ENCODE measurements around the gene C1orf105.
"Not testable (repeated sequence)": the region's sequence is repeated elsewhere in the genome, so short reads cannot be mapped to it uniquely, and the experiment has no call there.

Gene C1orf105

DNA sequence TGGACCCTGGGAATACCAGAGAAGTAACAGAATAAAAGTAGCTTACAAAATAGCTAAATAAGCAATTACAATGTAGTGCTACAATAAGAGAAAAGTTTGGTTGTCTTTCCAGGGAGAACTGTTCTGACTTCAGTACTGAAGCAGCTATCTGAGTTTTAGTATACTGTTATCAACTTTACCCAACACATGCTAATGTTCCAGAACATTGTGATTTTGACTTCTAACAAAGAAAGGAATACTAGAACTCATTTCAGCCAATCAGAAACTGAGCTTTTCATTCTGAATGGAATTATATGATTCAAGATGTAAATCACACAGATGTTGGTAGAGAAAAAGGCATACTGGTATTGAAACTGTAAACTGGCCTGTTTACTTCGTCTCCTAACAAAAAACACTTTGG, at the start of gene C1orf105:
TSS of gene C1orf105 (plus strand) at position 301 of the 400 bp plus-strand sequence. CDS start 201 bp downstream, outside the sequence.
- no peak for DNase-seq (ENCODE audit: low read depth)

- DNase-seq (ENCODE audit: low read depth), result not testable (repeated sequence)
Measured at GRCh38 chr1:172371646-172372045, 48.8 kb upstream of the C1orf105 start.

- no peak for DNase-seq (ENCODE audit: low read depth)
Measured at GRCh38 chr1:172373864-172374263, 46.6 kb upstream of the C1orf105 start.

DNA sequence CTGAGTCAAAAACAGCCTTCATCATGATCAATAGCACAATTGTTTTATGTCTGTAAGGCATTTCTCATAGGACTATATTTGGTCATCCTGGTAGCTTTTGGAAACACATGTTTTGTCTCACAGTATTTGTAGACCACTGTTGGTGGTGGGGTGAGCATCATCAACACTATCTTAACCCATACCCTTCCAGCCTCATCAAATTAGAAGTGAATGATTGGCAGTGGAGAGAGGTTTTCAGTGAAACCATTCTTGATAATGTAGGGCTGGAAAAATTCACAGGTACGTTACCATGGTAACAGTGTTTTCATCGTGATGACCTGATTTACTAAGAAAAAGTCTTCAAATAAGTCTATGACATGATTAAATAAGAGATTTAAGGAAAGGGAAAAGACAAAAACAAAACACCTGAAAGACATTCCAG, 45.3 kb upstream of the C1orf105 start:
- no peak for DNase-seq (ENCODE audit: low read depth)

- DNase-seq (ENCODE audit: low read depth), result no peak
Measured at GRCh38 chr1:172376431-172376830, 44.1 kb upstream of the C1orf105 start.

- no peak for DNase-seq (ENCODE audit: low read depth)
Measured at GRCh38 chr1:172377565-172377964, 42.9 kb upstream of the C1orf105 start.

GRCh38 chr1:172378109-172378760, 42.2 kb upstream of the C1orf105 start:
- no peak for DNase-seq (ENCODE audit: low read depth)

- no peak for DNase-seq (ENCODE audit: low read depth)
Measured at GRCh38 chr1:172380441-172381244, 39.8 kb upstream of the C1orf105 start.

DNA sequence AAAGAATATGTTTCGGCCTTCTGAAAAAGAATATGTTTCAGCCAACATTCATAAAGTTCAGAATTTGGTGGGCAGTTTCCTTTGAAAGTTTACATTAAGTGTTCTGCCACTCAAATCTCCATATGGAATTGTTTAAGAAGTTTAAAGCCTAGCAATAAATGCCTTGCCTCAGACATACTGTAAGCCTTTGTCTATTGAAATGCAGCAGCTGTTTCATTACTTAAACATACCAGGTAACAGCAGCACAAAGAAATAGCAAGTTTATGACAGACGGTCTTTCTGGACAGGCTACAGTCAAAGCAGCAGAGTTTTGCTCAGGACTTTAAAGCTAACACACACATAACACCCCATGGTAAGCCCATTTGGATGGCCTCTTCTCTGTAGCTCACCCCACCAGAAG, 38.5 kb upstream of the C1orf105 start:
- no peak for DNase-seq (ENCODE audit: low read depth)

DNA sequence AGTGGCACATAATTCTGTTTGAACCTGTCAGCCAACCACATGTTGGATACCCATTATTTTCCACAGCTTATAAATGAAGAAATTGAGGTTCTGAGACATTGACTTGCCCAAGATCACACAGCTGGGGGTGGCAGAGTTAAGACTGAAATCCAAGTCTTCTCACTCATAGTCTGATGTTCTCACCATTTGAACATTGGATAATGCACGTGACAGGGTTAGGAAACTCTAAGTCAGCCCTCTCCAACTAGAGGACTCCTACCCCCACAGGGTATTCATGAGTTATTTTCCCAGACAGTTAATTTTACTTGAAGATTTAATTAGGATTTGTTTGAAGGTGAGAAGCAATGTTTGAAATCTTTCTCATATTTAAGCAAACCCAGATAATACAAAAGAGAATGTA, 38.1 kb upstream of the C1orf105 start:
- DNase-seq (ENCODE audit: low read depth), result no peak

- no peak for DNase-seq (ENCODE audit: low read depth)
Measured at GRCh38 chr1:172382990-172383389, 37.5 kb upstream of the C1orf105 start.

DNA sequence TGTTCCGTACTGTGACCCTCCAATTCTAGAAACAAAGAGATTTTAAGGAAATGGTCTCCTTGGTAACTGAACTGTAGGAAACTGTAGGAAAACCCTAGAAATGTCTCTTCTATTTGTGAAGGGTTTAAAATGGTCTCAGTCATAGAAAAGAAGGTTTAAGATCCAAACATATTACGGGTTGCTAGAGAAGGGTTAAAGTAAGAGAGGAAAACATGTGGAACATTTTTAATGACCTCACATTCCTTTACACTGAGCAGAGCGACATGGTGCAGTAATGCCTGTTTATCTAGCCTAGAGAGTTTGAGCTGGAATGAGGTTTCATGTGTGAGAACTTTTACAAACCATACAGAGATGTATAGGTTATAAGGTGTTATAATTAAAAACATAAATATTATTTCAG, 36.9 kb upstream of the C1orf105 start:
- peak; percentile 43 for DNase-seq (ENCODE audit: low read depth)

GRCh38 chr1:172384656-172385055, 35.8 kb upstream of the C1orf105 start:
- no peak for DNase-seq (ENCODE audit: low read depth)

DNA sequence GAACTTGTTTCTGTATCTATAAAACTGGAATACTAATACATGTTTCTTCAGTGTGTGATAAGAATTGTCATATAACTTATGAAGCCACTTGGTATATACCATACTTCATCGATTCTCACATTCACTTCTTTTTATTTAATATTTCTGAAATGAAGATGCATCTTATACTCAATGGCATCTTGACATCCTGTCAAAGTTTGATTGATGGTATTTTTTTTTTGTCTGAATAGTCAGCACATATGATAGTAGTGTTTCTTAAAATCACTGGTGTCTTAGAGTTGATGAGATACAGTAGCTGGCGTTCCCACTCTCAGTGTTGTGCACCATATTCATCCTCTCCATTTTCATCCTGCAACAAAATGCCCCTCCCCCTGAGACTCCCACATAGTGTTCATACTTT, 34.4 kb upstream of the C1orf105 start:
- DNase-seq (ENCODE audit: low read depth), result no peak

DNA sequence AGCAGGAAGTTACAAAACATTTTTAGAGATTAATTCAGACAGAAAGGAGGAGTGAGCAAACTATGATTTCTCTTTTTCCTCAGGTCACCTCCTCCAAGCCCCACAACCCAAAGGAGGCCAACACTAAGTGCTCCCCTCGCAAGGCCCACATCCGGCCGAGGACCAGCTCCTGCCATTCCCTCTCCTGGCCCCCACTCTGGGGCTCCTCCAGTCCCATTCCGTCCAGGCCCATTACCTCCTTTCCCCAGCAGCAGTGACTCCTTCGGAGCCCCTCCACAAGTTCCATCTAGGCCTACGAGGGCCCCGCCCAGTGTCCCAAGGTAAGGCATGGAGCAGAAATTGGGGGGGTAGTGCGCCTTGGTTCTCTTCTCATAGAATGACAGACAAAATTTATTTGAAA, 32.0 kb upstream of the C1orf105 start:
- DNase-seq (ENCODE audit: low read depth), result no peak

DNA sequence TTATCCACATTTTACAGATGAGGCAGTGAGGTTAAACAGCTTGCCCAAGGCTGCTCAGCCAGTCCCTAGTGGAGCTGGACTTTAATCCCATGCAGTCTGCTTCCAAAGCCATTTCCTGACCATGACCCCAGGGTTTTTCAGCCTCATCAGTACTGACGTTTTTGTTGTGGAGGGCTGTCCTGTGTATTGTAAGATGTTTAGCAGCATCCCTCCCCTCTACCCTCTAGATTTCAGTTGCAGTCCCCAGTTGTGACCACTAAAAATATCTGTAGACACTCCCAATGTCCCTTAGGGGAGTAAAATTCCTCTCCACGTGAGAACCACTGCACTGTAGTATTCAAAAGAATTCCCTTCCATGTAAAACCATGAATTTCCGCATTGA, 30.2 kb upstream of the C1orf105 start:
- no peak for DNase-seq (ENCODE audit: low read depth)

DNA sequence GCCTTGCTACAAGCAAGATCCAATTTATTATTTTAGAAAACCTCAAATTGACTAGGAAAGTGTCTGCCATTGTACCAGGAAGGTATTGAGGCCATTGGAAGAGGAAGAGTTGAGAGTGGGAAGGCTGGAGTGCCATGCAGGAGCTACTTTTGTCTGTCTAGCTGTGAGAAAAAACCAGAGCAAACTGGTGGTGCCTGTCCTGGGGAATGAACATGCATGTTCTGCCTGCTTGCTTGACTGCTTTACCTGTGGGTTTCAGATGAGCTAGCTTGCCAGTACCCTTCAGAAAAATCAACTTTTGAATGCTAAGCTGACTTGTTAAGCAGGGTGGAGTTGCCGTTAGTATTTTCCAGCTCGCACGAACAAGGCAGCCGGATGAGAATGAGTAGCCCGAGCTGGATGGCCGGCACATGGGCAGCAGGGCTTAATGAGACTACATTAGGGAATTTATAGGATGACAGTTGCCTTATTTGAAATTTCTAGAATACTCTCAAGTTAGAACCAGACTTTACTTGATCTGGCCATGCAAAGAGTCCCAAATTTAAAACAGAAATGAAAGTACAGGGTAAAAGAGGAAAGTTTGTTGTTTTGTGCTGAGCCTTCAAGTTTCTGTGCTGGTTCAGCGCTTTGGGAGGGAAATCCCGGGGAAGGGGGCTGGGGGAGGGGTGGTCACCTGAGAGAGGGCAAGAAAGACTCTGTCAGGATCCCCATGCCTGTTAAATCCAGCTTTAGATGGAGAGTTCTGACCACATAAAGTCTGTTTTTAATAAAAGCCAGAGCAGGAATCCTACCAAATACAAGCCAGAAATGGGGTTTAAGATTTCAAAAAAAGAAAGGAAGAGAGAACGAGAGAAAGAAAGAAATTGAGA, 29.6 kb upstream of the C1orf105 start:
- no peak for DNase-seq (ENCODE audit: low read depth)

GRCh38 chr1:172391976-172392375, 28.5 kb upstream of the C1orf105 start:
- no peak for DNase-seq (ENCODE audit: low read depth)

DNA sequence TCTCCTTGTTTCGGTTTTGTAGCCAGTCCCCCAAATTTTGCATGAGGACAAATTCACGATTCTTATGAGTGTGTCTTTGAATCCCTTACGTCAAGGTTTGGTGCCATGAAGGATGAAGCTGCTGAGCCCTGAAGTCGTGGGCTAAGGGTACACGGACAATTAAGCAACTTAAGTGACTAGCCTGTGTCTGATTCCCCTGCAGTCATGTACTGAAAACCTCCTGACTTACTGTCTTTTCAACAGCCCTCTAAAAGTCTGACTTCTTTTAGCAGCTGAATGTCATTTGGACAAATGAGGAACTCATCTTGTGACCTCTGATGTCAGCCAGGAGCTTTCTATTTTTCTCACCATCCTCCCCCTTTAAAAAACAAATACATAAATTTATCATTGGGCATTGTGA, 27.1 kb upstream of the C1orf105 start:
- no peak for DNase-seq (ENCODE audit: low read depth)

DNA sequence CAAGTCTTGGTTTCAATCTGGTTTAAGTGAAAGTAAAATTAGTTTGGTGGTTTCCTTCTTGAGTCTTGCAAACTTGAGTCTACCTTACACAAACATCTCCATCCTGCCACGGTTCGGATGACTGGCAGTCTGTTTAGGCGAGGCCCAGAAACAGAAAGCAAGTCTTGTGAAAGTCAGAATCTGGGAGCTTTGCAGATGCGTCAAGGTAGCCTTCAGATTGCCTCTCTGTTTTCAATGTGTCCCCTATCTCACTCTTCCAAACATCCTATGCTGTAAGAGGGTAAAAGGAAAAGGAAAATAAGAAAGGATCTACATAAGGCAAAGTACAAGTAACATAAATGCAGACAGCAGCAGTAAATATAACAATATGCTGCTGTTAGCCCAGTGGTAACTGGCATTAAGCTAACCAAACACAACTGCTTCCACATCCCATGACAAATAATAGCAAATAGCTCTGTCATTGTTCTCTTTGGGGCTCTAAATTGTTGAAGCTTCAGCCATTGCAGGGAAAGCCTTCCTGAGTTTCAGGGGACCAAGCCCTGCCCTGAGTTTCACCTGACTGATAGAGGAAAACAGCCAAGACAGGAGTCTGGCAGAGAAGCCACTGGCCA, 26.2 kb upstream of the C1orf105 start:
- no peak for DNase-seq (ENCODE audit: low read depth)

- DNase-seq (ENCODE audit: low read depth), result no peak
Measured at GRCh38 chr1:172394811-172395210, 25.7 kb upstream of the C1orf105 start.

DNA sequence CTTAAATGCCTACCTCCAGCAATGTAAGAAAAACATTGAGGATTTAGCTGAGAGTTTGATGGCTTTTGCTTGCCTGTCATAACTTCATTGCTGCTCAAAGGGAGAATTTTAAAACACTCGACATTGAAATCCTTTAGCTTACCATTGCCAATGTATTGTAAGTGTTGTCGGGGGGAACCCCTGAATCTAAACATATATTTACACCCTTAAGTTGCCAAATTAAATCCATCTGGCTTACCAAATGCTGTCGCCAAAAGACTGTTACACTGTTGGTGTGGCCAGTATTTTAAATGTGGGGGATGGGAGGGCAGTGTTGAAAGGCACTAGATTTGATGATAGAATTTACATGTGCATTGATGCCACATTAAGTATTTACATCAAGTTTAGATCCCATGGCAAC, 24.9 kb upstream of the C1orf105 start:
- DNase-seq (ENCODE audit: low read depth), result no peak

Data from non-pigmented ciliary epithelial cell (primary cell).